Gastroesophageal sphincter (tissue), 3 donors: Measurements from ENCODE around the gene CMC2.

Source experiments
- EP300 ChIP-seq: sonication (generic); formaldehyde crosslinking; IDR thresholded peaks from one replicate; pipeline ENCODE4 v1.6.1; 2017; ENCODE audit warnings: antibody characterized with exemption, mild to moderate bottlenecking
- POLR2A ChIP-seq, 2 donors: fragments of 450-650 bp; IDR thresholded peaks; one replicate each; pipeline ENCODE4 v1.6.1; 2017; ENCODE audit warnings: antibody characterized with exemption in 2 of 2, mild to moderate bottlenecking in 2 of 2, moderate library complexity in 1 of 2
- POLR2AphosphoS5 ChIP-seq: sonication (generic); formaldehyde crosslinking; IDR thresholded peaks from one replicate; pipeline ENCODE4 v1.6.1; 2017; ENCODE audit warnings: antibody characterized with exemption
- TF ChIP-seq, protein P1 (sequence below), 4 experiments: fragments of 200-600 bp in 2 of 4; fragments of 450-650 bp in 2 of 4; sonication (generic) in 1 of 4; IDR thresholded peaks; one replicate each; pipeline ENCODE4 v1.5.1; 2017 to 2019; ENCODE audit warnings: antibody characterized with exemption in 4 of 4, mild to moderate bottlenecking in 2 of 4, moderate library complexity in 2 of 4

- no peak for TF ChIP-seq POLR2AphosphoS5
- TF ChIP-seq POLR2A (IDR thresholded peaks at IDR 0.05), result no peak
- TF ChIP-seq, protein P1, sequence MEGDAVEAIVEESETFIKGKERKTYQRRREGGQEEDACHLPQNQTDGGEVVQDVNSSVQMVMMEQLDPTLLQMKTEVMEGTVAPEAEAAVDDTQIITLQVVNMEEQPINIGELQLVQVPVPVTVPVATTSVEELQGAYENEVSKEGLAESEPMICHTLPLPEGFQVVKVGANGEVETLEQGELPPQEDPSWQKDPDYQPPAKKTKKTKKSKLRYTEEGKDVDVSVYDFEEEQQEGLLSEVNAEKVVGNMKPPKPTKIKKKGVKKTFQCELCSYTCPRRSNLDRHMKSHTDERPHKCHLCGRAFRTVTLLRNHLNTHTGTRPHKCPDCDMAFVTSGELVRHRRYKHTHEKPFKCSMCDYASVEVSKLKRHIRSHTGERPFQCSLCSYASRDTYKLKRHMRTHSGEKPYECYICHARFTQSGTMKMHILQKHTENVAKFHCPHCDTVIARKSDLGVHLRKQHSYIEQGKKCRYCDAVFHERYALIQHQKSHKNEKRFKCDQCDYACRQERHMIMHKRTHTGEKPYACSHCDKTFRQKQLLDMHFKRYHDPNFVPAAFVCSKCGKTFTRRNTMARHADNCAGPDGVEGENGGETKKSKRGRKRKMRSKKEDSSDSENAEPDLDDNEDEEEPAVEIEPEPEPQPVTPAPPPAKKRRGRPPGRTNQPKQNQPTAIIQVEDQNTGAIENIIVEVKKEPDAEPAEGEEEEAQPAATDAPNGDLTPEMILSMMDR (IDR thresholded peaks at IDR 0.05), result no peak
- TF ChIP-seq EP300, result no peak
Measured at GRCh38 chr16:81008505-81008789, 1.8 kb upstream of the CMC2 start.
